ENCODE measurements around the gene BCR. TPM values are rescaled to one million over a fixed set of nuclear protein-coding genes. Genes with fewer than 3 reads are reported as not detected.

BCR gene
- total RNA-seq, 2 experiments from 2014 or later = 42.2 to 51.3 TPM

Small RNA genes within 50 kb of the gene (small RNA-seq; reads per million reads assigned to genes)
- not detected for gene BCRP8
- not detected for gene RF00017
- gene RF00066 = not detected
- not detected for gene RN7SL263P

Other genes starting within 250 kb of the BCR start
- 36.8 and 46.4 TPM in 2 replicates for gene GNAZ, start 110.0 kb upstream of the BCR start, total RNA-seq (2014; rRNA removed; shearing (Covaris generic))
- gene GNAZ, start 110.0 kb upstream of the BCR start, total RNA-seq (2022) = 38.5 and 42.8 TPM in 2 replicates
- gene RSPH14, start 38.5 kb upstream of the BCR start, total RNA-seq (2014; rRNA removed; shearing (Covaris generic)) = 0.98 and 3.0 TPM in 2 replicates
- 6.1 and 7.9 TPM in 2 replicates for gene RSPH14, start 38.5 kb upstream of the BCR start, total RNA-seq (2022)
- gene RAB36, start 35.0 kb upstream of the BCR start, total RNA-seq (2014; rRNA removed; shearing (Covaris generic)) = 0.15 and 0.41 TPM in 2 replicates
- gene RAB36, start 35.0 kb upstream of the BCR start, total RNA-seq (2022) = 2.5 and 3.0 TPM in 2 replicates